IgD-negative memory B cell (primary cell): Measurements from ENCODE around the gene PTPN1. TPM values are rescaled to one million over a fixed set of nuclear protein-coding genes. Genes with fewer than 3 reads are reported as not detected.
A peak's percentile ranks its signal among the peaks of the same experiment; 100 is the strongest.
"Not testable (repeated sequence)": the region's sequence is repeated elsewhere in the genome, so short reads cannot be mapped to it uniquely, and the experiment has no call there.

Experiments
- H3K27ac Mint-ChIP-seq, 3 donors: one replicate each; pipeline ENCODE4 v1.8.0; 2020 to 2022; ENCODE audit warnings: mild to moderate bottlenecking in 3 of 3, mixed read lengths in 3 of 3, moderate library complexity in 1 of 3
- H3K27me3 Mint-ChIP-seq: one replicate; pipeline ENCODE4 v1.8.0; 2021; ENCODE audit warnings: mixed read lengths
- H3K36me3 Mint-ChIP-seq: one replicate; pipeline ENCODE4 v1.8.0; 2020; ENCODE audit warnings: mild to moderate bottlenecking, mixed read lengths
- H3K4me1 Mint-ChIP-seq, 3 donors: one replicate each; pipeline ENCODE4 v1.8.0; 2020 to 2022; ENCODE audit warnings: mixed read lengths in 3 of 3, mild to moderate bottlenecking in 1 of 3
- H3K4me3 Mint-ChIP-seq, 4 donors: one replicate each; pipeline ENCODE4 v1.8.0; 2020 to 2022; ENCODE audit warnings: mild to moderate bottlenecking in 4 of 4, mixed read lengths in 4 of 4, moderate library complexity in 3 of 4
- H3K9me3 Mint-ChIP-seq, 3 donors: one replicate each; pipeline ENCODE4 v1.8.0; 2020 to 2021; ENCODE audit warnings: mixed read lengths in 3 of 3, mild to moderate bottlenecking in 1 of 3
- polyA plus RNA-seq: library from polyadenylated mRNA; unstranded; fragments of 300-500 nt; fragmentation: Illumina TruSeq; gene quantifications from one replicate; pipeline ENCODE4 v1.2.3, GENCODE V29; 2021

PTPN1 gene
- polyA plus RNA-seq, 1 donor from 2014 or later, result 73.8 TPM

- H3K27me3 Mint-ChIP-seq, result peaks cover 4% of the 10 kb centered on the region
- no peaks in the 10 kb centered on the region for H3K36me3 Mint-ChIP-seq
- no peaks in the 10 kb centered on the region for H3K9me3 Mint-ChIP-seq
- peak overlapping the region in 3 of 4 donors; percentile 3 to 72 (median 70) for H3K4me3 Mint-ChIP-seq
- peak overlapping the region in 2 of 3 donors; percentile 26 to 83 for H3K27ac Mint-ChIP-seq
- peaks cover 17 to 28% (median 20%) of the 10 kb centered on the region in 3 donors for H3K4me1 Mint-ChIP-seq
These were observed 37.2 kb upstream of the PTPN1 start for GRCh38 chr20:50472693-50473664.

- H3K9me3 Mint-ChIP-seq, H3K4me3 Mint-ChIP-seq, H3K27me3 Mint-ChIP-seq, H3K36me3 Mint-ChIP-seq, H3K27ac Mint-ChIP-seq: not testable (repeated sequence)
- H3K4me1 Mint-ChIP-seq, result peaks cover 24 to 34% (median 27%) of the 10 kb centered on the region in 3 donors
These were observed 35.8 kb upstream of the PTPN1 start for GRCh38 chr20:50474356-50474755.

GRCh38 chr20:50475681-50476292 lies 34.4 kb upstream of the PTPN1 start:
- Mint-ChIP-seq H3K27me3 (peaks cover 4% of the 10 kb centered on the region), H3K27ac (peak overlapping the region in 1 of 3 donors; percentile 1), H3K36me3 (no peaks in the 10 kb centered on the region), H3K4me3 (no peak overlapping the region), H3K9me3 (no peaks in the 10 kb centered on the region), H3K4me1 (peaks cover 22 to 31% (median 27%) of the 10 kb centered on the region in 3 donors)

GRCh38 chr20:50477239-50477872 lies 32.8 kb upstream of the PTPN1 start:
- Mint-ChIP-seq H3K9me3 (no peaks in the 10 kb centered on the region), H3K27ac (no peak overlapping the region), H3K27me3 (peaks cover 2% of the 10 kb centered on the region), H3K4me1 (peaks cover 17 to 21% (median 17%) of the 10 kb centered on the region in 3 donors), H3K4me3 (peak overlapping the region in 1 of 4 donors; percentile 5), H3K36me3 (no peaks in the 10 kb centered on the region)

- Mint-ChIP-seq H3K4me3 (peak overlapping the region in 3 of 4 donors; percentile 30 to 65 (median 63)), H3K36me3 (no peaks in the 10 kb centered on the region), H3K27me3 (peaks cover under 1% of the 10 kb centered on the region), H3K9me3 (no peaks in the 10 kb centered on the region), H3K27ac (peak overlapping the region; percentile 27 to 79 (median 53)), H3K4me1 (peaks cover 18 to 20% (median 18%) of the 10 kb centered on the region in 3 donors)
These were observed 31.8 kb upstream of the PTPN1 start for GRCh38 chr20:50478162-50478990.

- no peaks in the 10 kb centered on the region for H3K36me3 Mint-ChIP-seq
- H3K27ac Mint-ChIP-seq, result peak overlapping the region in 1 of 3 donors; percentile 65
- H3K9me3 Mint-ChIP-seq, result no peaks in the 10 kb centered on the region
- no peaks in the 10 kb centered on the region for H3K27me3 Mint-ChIP-seq
- peak overlapping the region in 1 of 4 donors; percentile 83 for H3K4me3 Mint-ChIP-seq
- peaks cover 23 to 28% (median 27%) of the 10 kb centered on the region in 3 donors for H3K4me1 Mint-ChIP-seq
These were observed 28.4 kb upstream of the PTPN1 start for GRCh38 chr20:50481741-50482140.

GRCh38 chr20:50482396-50482981 lies 27.7 kb upstream of the PTPN1 start:
- H3K36me3 Mint-ChIP-seq, result no peaks in the 10 kb centered on the region
- H3K27ac Mint-ChIP-seq, result peak overlapping the region in 2 of 3 donors; percentile 65 to 89
- H3K4me1 Mint-ChIP-seq, result peaks cover 25 to 31% (median 31%) of the 10 kb centered on the region in 3 donors
- peak overlapping the region; percentile 83 to 99 (median 94) for H3K4me3 Mint-ChIP-seq
- no peaks in the 10 kb centered on the region for H3K27me3 Mint-ChIP-seq
- no peaks in the 10 kb centered on the region for H3K9me3 Mint-ChIP-seq

GRCh38 chr20:50484271-50484976 lies 25.8 kb upstream of the PTPN1 start:
- Mint-ChIP-seq H3K4me3 (peak overlapping the region; percentile 83 to 99 (median 94)), H3K36me3 (no peaks in the 10 kb centered on the region), H3K9me3 (no peaks in the 10 kb centered on the region), H3K27ac (peak overlapping the region; percentile 78 to 90 (median 89)), H3K4me1 (peaks cover 28 to 42% (median 37%) of the 10 kb centered on the region in 3 donors), H3K27me3 (peaks cover 2% of the 10 kb centered on the region)

GRCh38 chr20:50487397-50487796 lies 22.8 kb upstream of the PTPN1 start:
- Mint-ChIP-seq H3K9me3 (no peaks in the 10 kb centered on the region), H3K4me3 (peak overlapping the region in 3 of 4 donors; percentile 15 to 75 (median 75)), H3K36me3 (no peaks in the 10 kb centered on the region), H3K4me1 (peaks cover 27 to 42% (median 37%) of the 10 kb centered on the region in 3 donors), H3K27ac (peak overlapping the region; percentile 20 to 63 (median 49)), H3K27me3 (peaks cover 2% of the 10 kb centered on the region)

- peak overlapping the region; percentile 20 to 91 (median 54) for H3K27ac Mint-ChIP-seq
- peaks cover 20 to 34% (median 29%) of the 10 kb centered on the region in 3 donors for H3K4me1 Mint-ChIP-seq
- H3K4me3 Mint-ChIP-seq, result peak overlapping the region; percentile 32 to 87 (median 78)
- no peaks in the 10 kb centered on the region for H3K9me3 Mint-ChIP-seq
- H3K27me3 Mint-ChIP-seq, result peaks cover 2% of the 10 kb centered on the region
- no peaks in the 10 kb centered on the region for H3K36me3 Mint-ChIP-seq
These were observed 21.9 kb upstream of the PTPN1 start for GRCh38 chr20:50488236-50488806.

GRCh38 chr20:50491168-50491567 lies 19.0 kb upstream of the PTPN1 start:
- peaks cover 13 to 22% (median 21%) of the 10 kb centered on the region in 3 donors for H3K4me1 Mint-ChIP-seq
- peaks cover 2% of the 10 kb centered on the region for H3K27me3 Mint-ChIP-seq
- H3K4me3 Mint-ChIP-seq, result no peak overlapping the region
- no peaks in the 10 kb centered on the region for H3K9me3 Mint-ChIP-seq
- no peaks in the 10 kb centered on the region for H3K36me3 Mint-ChIP-seq
- no peak overlapping the region for H3K27ac Mint-ChIP-seq

GRCh38 chr20:50491926-50492634 lies 18.1 kb upstream of the PTPN1 start:
- H3K36me3 Mint-ChIP-seq, result no peaks in the 10 kb centered on the region
- no peaks in the 10 kb centered on the region for H3K9me3 Mint-ChIP-seq
- no peak overlapping the region for H3K4me3 Mint-ChIP-seq
- H3K27me3 Mint-ChIP-seq, result peaks cover 2% of the 10 kb centered on the region
- H3K4me1 Mint-ChIP-seq, result peaks cover 17 to 27% (median 23%) of the 10 kb centered on the region in 3 donors
- H3K27ac Mint-ChIP-seq, result peak overlapping the region in 1 of 3 donors; percentile 7
